PC-3 (cell line): ENCODE results near the gene RAB6D.
"Not testable (repeated sequence)": the region's sequence is repeated elsewhere in the genome, so short reads cannot be mapped to it uniquely, and the experiment has no call there.

Experiments used
- CTCF ChIP-seq: fragments of 300-600 bp; sonication (generic); conservative IDR thresholded peaks from 2 replicates; pipeline ENCODE4 v1.5.1; 2017; ENCODE audit warnings: antibody characterized with exemption, low read depth, mild to moderate bottlenecking, low read length
- EZH2 ChIP-seq: fragments of 300-600 bp; sonication (generic); IDR thresholded peaks from one replicate; pipeline ENCODE4 v1.6.1; 2017; ENCODE audit warnings: antibody characterized with exemption, mild to moderate bottlenecking, low read length; ENCODE audit not compliant: unreplicated experiment
- EZH2phosphoT487 ChIP-seq: fragments of 300-600 bp; sonication (generic); IDR thresholded peaks from 2 replicates; pipeline ENCODE4 v1.6.1; 2018; ENCODE audit warnings: mild to moderate bottlenecking, antibody characterized with exemption, low read length, borderline replicate concordance

GRCh38 chr2:131388834-131389233 lies 24.9 kb upstream of the RAB6D start:
- not testable (repeated sequence) for TF ChIP-seq EZH2, CTCF, EZH2phosphoT487
